Peyer's patch (tissue), 4 donors: ENCODE data around the gene MAD1L1.

Experiments
- CTCF ChIP-seq, 6 experiments: fragments of 450-650 bp in 4 of 6; fragments of 200-600 bp in 2 of 6; sonication (generic) in 1 of 6; IDR thresholded peaks; one replicate each; pipeline ENCODE4 v1.5.1; 2017 to 2019; ENCODE audit warnings: antibody characterized with exemption in 6 of 6, mild to moderate bottlenecking in 3 of 6, moderate library complexity in 1 of 6
- POLR2A ChIP-seq, 2 donors: fragments of 450-650 bp; IDR thresholded peaks; one replicate each; pipeline ENCODE4 v1.5.1; 2017; ENCODE audit warnings: antibody characterized with exemption in 2 of 2, mild to moderate bottlenecking in 2 of 2, moderate library complexity in 2 of 2

DNA sequence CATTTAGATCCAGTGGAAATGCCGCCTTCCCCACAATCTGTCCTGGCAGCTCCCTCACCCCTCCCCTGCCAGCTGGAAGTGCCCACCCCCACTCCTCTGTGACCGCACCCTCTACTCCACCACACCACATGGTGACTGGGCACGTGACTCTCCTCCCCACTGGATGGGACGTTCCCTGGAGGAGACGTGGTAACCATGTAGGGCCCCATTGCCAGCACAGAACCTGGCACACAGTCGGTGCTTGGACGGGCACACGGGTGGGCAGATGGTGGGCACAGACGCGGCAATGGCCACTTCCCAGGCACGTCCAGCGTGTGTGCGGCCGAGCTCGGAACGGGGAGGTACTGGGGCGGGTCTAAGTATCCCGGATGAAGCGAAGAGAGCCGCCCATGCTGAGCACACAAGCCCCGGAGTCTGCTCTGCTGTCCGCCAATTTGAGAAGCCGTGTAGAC is 245.6 kb downstream of the MAD1L1 start:
- TF ChIP-seq CTCF (IDR thresholded peaks at IDR 0.05), result no peak
- no peak for TF ChIP-seq POLR2A (IDR thresholded peaks at IDR 0.05)
